HL-60/S4 (cell line): Measurements from ENCODE around the gene KLRF1.
"Not testable (repeated sequence)": the region's sequence is repeated elsewhere in the genome, so short reads cannot be mapped to it uniquely, and the experiment has no call there.

Experiments used
- in situ Hi-C: fragments of 300-500 bp; cut with MboI; formaldehyde crosslinking; loops from 2 replicates; pipeline ENCODE4 v1.14.3; 2022; ENCODE audit warnings: low sequenced_read_pairs

Gene KLRF1

DNA sequence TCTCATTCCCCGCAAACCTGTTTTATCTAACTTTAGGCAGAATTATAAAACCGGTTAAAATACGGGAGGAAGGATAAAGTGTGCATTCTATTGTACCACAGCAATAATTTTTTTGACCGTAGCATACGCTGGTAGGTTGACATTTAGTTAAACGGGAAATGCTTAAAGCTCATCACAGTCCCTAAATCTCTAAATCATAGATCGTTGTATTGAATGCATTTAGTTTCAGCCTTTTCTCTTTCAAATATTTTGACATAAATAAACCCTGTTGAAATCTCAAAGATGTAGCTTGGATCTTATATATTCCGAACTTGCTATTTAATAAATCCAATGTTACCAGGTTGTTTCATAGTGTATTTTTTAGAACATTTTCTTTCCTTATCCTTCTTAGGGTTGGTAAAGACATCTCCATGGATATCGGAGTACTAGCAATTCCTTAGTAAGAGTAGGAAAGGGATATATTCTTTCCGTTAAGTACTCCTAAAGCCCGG lies 41.1 kb downstream of the KLRF1 start:
- in situ Hi-C loops: no loop called here

DNA sequence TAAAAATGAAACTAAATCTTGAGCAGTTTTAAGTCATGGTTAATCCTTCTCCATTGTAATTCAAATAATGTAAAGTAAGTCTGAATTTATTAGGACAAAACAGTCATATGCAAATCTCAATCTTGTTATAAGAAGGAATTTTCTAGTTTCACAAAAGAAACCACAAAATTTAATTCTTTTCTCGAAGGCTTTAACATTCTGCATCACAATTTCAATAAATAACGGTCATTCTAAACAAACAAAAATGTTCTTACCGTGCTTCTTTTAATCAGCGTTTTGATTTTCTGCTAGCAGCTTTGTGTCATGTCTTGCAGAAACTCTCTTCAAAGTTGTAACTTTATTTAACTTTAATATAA lies 41.6 kb downstream of the KLRF1 start:
- in situ Hi-C loops: no loop called here

DNA sequence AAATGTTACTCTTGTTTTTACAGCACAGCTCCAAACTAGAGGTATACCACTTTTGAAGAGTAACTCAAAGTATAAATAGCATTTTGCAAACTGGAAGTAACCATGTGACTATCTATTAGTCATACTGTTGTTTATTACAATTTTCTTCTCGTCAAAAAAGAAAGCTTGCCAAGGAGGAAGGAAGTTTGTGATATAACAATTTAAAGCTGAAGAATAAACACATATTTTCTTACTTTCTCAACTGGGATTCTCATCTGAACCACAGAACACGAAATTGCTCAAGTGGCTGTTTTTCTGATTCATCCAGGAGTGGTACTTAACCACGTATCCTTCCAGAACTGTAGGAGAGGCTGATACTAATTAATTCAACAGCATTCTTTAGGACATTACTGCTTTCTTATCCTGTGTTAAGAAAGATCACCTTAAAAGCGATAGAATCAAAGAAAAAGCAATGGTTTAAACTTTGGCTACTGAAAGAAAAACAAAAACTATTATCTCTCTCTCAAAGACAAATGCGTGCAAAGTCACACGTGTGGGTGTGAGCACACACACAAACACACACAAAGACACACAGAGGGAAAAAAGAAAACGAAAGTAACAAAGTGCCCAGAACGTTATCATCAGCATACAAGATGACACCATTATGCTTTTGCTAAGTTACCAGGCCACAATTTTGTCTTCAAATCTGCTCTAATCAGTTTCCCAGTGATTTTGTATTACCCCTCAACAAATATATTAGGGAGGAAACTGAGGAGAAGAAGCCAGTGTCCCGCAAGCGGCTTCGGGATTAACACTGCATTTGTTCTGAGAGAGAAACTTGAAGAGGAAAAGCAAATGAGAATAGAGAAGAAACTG lies 42.3 kb downstream of the KLRF1 start, which contains the start of gene CLEC2B:
Gene CLEC2B, minus strand, starts transcription at position 48 of the 855 bp plus-strand sequence.
- in situ Hi-C loops: no loop called here

DNA sequence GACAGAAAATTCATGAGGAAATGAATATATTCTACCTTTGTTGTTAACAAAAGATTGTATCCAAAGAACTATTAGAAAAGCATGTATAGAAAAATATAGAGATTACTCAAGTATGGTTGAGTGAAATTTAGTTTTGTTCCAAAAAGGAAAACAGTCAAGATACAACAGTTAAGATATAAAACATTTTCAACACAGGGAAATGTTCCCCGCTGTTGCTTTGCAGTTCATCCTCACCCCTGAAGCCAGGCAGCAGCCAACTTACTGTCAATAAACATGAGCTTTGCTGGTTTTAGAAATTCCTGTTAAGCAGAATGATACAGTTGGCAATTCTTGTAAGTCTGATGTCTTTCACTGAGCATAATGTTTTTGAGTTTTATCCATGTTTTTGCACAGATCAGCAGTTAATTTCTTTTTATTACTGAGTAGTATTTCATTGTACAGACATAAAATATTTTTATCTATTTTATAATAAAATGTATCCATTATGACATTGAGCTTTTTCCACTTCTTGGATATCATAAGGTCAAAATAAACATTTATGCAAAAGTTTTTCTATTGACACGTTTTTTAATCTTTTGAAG lies 43.1 kb downstream of the KLRF1 start:
- in situ Hi-C loops: no loop called here

DNA sequence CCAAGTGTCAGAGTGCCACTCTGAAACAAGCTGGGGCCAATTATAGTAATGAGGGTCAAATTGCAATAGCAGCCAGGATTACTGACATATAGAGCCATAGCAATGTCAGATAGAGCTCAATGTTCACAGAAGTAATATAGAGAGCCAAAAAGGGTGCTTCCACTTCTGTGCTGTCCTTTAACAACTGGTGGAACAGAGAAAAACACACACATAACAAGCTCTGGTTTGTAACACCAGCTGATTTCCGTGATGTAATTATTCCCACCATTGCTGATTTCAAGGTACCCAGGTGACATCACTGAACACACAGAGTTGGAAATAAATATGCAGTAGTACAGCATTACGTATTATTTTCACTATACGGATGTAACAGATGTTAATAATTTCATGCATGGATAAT lies 44.9 kb downstream of the KLRF1 start:
- in situ Hi-C loops: no loop called here

DNA sequence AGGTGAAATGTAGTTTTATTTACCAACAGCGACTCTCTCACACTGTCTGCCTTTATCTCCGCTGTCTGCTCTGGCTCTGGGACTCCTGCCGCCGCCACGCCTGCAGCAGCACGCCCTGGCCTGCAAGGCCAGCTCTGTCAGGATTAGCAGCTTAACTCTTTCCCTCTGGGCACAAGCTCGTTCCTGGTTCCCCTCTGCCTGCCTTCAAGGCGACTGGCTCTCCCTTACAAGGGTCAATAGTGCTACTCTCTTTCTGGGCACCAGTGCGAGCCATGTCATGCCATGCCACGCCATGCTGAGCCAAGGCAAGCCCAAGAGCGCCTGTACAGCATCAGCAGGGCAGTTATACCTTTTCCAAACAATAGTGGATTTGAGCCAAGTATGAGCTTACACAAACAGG lies 45.5 kb downstream of the KLRF1 start:
- in situ Hi-C loops: no loop called here

DNA sequence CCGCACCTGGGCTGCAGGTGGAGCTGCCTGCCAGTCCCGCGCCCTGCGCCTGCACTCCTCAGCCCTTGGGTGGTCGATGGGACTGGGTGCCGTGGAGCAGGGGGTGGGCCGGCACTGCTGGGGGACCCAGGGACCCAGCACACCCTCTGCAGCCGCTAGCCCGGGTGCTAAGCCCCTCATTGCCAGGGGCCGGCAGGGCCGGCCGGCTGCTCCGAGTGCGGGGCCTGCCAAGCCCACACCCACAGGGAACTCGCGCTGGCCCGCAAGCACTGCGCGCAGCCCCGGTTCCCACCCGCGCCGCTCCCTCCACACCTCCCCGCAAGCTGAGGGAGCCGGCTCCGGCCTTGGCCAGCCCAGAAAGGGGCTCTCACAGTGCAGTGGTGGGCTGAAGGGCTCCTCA lies 48.8 kb downstream of the KLRF1 start:
- in situ Hi-C loops: not testable (repeated sequence)

DNA sequence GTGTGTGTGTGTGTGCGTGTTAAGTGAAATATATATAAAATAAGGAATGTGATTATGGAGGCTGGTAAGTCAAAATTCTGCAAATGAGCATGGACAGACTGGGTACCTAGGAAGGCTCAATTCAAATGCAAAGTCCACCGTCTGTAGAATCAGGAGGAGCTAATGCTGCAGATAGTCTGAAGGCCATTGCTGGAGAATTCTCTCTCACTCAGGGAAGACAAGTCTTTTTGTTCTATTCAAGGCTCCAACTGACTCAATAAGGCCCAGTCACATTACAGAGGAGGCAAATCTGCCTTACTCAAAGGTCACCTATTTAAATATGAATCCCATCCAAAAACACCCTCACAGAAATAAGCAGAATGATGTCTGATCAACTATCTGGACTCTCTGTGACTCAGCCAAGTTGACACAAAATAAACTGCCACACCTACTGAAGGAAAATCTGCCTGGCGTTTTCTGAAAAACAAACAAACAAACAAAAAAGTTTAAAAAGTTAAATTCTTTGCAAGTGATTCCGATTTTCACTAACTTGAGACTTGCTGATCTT lies 53.3 kb downstream of the KLRF1 start:
- in situ Hi-C loops: no loop called here

DNA sequence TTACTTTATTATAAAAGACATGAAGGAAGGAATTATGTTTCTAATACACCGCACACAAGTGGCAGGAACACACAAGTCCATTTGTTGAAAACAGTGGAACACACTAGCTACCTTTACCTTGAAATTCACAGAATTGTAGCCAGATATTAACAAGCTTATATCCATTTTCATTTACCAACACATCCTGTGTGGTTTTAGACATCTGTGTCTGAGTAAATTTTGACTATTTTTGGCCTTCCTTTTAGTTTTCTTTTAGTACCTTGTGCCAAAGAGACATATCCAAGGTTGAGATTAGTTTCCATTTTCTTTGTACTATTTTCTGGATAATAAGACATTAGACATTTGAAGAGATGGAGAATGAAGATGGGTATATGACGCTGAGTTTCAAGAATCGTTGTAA lies 54.0 kb downstream of the KLRF1 start, which contains the start of gene KLRF2:
Gene KLRF2, plus strand, starts transcription at position 244 of the 400 bp plus-strand sequence. Its CDS starts 107 bp downstream, at position 351.
- in situ Hi-C loops: no loop called here

DNA sequence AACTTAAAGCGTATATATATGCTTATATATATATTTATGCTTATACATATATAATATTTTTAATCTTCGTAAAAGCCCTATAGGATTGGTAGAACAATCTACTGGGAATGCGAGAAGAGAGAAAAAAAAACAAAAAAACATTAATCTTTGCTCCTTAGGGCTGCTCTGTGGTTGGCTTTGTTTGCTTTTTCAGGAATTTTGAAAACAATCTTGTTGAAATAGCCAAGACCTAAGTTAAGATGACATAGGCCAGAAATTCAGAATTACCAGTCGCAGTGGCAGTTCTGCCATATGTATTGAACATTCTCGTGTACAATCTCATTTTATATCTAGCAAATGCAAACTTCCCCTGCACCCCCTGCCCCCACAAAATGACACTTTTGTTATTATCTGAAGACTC lies 54.7 kb downstream of the KLRF1 start:
- in situ Hi-C loops: no loop called here

DNA sequence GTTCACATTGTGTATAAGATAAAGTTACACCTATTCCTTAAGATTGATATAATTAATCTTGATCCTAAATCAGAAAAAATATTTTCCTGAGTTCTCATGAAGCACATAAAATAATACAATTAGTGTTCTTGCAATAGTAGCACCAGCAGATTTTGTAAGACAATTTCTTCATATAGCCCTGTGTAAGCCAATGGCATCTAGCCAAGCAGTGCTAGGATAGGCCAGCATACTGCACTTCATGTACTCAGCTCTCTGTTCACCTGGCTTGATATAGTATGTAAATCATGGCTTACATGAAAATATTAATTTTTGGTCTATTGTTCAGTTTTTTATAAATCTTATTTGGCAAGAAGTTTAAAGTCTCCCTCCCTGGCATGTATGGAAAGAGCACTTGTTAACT lies 55.9 kb downstream of the KLRF1 start:
- in situ Hi-C loops: no loop called here

DNA sequence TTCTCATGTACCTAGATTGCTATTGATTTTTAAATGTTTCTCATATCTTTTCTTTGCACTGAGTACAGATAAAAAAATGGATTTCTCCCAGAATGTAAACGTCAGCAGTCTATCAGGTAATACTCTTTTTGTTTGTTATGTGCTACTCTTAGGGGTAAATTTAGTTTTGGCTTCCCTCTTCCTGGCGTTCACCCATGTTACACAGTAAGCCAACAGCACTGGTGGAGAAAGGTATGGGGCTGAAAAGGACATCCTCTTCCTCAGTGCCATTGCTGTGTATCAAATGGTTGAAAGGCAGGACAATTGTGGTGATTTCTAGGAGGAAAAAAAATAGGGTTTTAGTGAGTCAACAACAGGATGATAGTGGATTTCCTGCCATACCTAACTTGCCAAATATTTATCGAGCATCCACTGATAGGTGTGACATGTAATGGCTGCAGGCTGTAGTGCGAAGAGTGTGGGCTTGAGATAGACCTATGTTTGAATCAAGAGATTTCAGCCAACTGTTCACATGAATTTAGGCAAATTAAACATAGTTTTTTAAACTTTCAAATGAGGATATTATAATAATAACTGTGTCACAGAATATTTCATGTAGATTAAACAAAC lies 61.5 kb downstream of the KLRF1 start:
- in situ Hi-C loops: no loop called here
